ENCODE results near the gene BBS9. TPM values are rescaled to one million over a fixed set of nuclear protein-coding genes. Genes with fewer than 3 reads are reported as not detected.

Gene BBS9
- total RNA-seq, 1 donor from 2014 or later: 18.6 TPM

GRCh38 chr7:33191340-33191739 is 62.0 kb downstream of the BBS9 start:
- H3K4me3 Mint-ChIP-seq: peak overlapping the region; percentile 20
- TF ChIP-seq CTCF (IDR thresholded peaks at IDR 0.05): no peak
- H3K36me3 Mint-ChIP-seq (ENCODE audit: low read depth): no peaks in the 10 kb centered on the region
- intact Hi-C loops (cut with micrococcal nuclease): no loop called here
- peaks cover 3% of the 10 kb centered on the region for H3K9me3 Mint-ChIP-seq
- ChIA-PET CTCF (no interaction called here), POLR2A (no interaction called here)
- peaks cover 32% of the 10 kb centered on the region for H3K4me1 Mint-ChIP-seq
- no peaks in the 10 kb centered on the region for H3K27me3 Mint-ChIP-seq
- DNase-seq: no peak
- no peak overlapping the region for H3K27ac Mint-ChIP-seq
- ATAC-seq (ENCODE audit: low read depth): peak; percentile 54

- H3K9me3 Mint-ChIP-seq: peaks cover 3% of the 10 kb centered on the region
- DNase-seq (no peak), ATAC-seq (ENCODE audit: low read depth) (no peak)
- H3K36me3 Mint-ChIP-seq (ENCODE audit: low read depth): no peaks in the 10 kb centered on the region
- ChIA-PET POLR2A (no interaction called here), CTCF (no interaction called here)
- TF ChIP-seq CTCF (IDR thresholded peaks at IDR 0.05): no peak
- peaks cover 32% of the 10 kb centered on the region for H3K4me1 Mint-ChIP-seq
- no peak overlapping the region for H3K4me3 Mint-ChIP-seq
- intact Hi-C loops (cut with micrococcal nuclease): no loop called here
- no peak overlapping the region for H3K27ac Mint-ChIP-seq
- H3K27me3 Mint-ChIP-seq: no peaks in the 10 kb centered on the region
Observed at GRCh38 chr7:33192695-33193291, 63.4 kb downstream of the BBS9 start.

GRCh38 chr7:33193308-33193864 is 64.0 kb downstream of the BBS9 start:
- Mint-ChIP-seq H3K27ac (no peak overlapping the region), H3K4me3 (peak overlapping the region; percentile 20), H3K36me3 (ENCODE audit: low read depth) (no peaks in the 10 kb centered on the region), H3K27me3 (no peaks in the 10 kb centered on the region), H3K4me1 (peaks cover 32% of the 10 kb centered on the region), H3K9me3 (peaks cover 3% of the 10 kb centered on the region)
- DNase-seq (no peak), ATAC-seq (ENCODE audit: low read depth) (peak; percentile 57)
- ChIA-PET POLR2A (no interaction called here), CTCF (no interaction called here)
- TF ChIP-seq CTCF (IDR thresholded peaks at IDR 0.05): no peak
- intact Hi-C loops (cut with micrococcal nuclease): no loop called here

- CTCF ChIA-PET: interaction anchor here (0.8 to 1.4 kb wide), 2 partner anchors 9 to 738 kb away, joined by 3 to 8 read pairs; no protein-coding TSS in a partner anchor
Observed at GRCh38 chr7:33195264-33195663, 65.9 kb downstream of the BBS9 start.

GRCh38 chr7:33196221-33196620 is 66.9 kb downstream of the BBS9 start:
- ChIA-PET CTCF (no interaction called here), POLR2A (no interaction called here)
- no peaks in the 10 kb centered on the region for H3K27me3 Mint-ChIP-seq
- DNase-seq (no peak), ATAC-seq (ENCODE audit: low read depth) (no peak)
- intact Hi-C loops (cut with micrococcal nuclease): no loop called here
- H3K4me1 Mint-ChIP-seq: peaks cover 27% of the 10 kb centered on the region
- peaks cover 3% of the 10 kb centered on the region for H3K9me3 Mint-ChIP-seq
- TF ChIP-seq CTCF (IDR thresholded peaks at IDR 0.05): no peak
- H3K4me3 Mint-ChIP-seq: no peak overlapping the region
- no peak overlapping the region for H3K27ac Mint-ChIP-seq
- no peaks in the 10 kb centered on the region for H3K36me3 Mint-ChIP-seq (ENCODE audit: low read depth)

More at GRCh38 chr7:33195264-33195663, 65.9 kb downstream of the BBS9 start:
- ATAC-seq (ENCODE audit: low read depth) (no peak), DNase-seq (no peak)
- no peaks in the 10 kb centered on the region for H3K27me3 Mint-ChIP-seq
- no peak overlapping the region for H3K4me3 Mint-ChIP-seq
- peaks cover 36% of the 10 kb centered on the region for H3K4me1 Mint-ChIP-seq
- POLR2A ChIA-PET: no interaction called here
- no peak overlapping the region for H3K27ac Mint-ChIP-seq
- peaks cover 3% of the 10 kb centered on the region for H3K9me3 Mint-ChIP-seq
- no peak for TF ChIP-seq CTCF (IDR thresholded peaks at IDR 0.05)
- intact Hi-C loops (cut with micrococcal nuclease): no loop called here
- H3K36me3 Mint-ChIP-seq (ENCODE audit: low read depth): no peaks in the 10 kb centered on the region
